Vagina (tissue), 2 donors: ENCODE measurements around the gene PLAC1. TPM values are rescaled to one million over a fixed set of nuclear protein-coding genes. Genes with fewer than 3 reads are reported as not detected.

Experiments used
- DNase-seq, 2 donors: peaks; one replicate each; pipeline ENCODE4 v3.0.0-alpha.2; 2017; ENCODE audit errors: extremely low spot score in 2 of 2
- H3K27ac ChIP-seq: fragments of 200-600 bp; sonication (generic); one replicate; pipeline ENCODE4 v1.5.1; 2019
- H3K27me3 ChIP-seq: fragments of 200-600 bp; sonication (generic); one replicate; pipeline ENCODE4 v1.5.1; 2019
- H3K36me3 ChIP-seq, 2 donors: fragments of 200-600 bp; sonication (generic); one replicate each; pipeline ENCODE4 v1.5.1; 2017 to 2019
- H3K4me1 ChIP-seq: fragments of 200-600 bp; sonication (generic); one replicate; pipeline ENCODE4 v1.5.1; 2019
- H3K4me3 ChIP-seq, 2 donors: fragments of 200-600 bp; sonication (generic); 1 replicate in 1 of 2; 2 replicates in 1 of 2; pipeline ENCODE4 v1.5.1; 2016 to 2019
- H3K9me3 ChIP-seq: fragments of 200-600 bp; sonication (generic); one replicate; pipeline ENCODE4 v1.5.1; 2019
- CTCF ChIP-seq, 3 experiments: fragments of 450-650 bp in 2 of 3; fragments of 200-600 bp in 1 of 3; sonication (generic) in 1 of 3; IDR thresholded peaks; one replicate each; pipeline ENCODE4 v1.5.1; 2017 to 2019; ENCODE audit warnings: antibody characterized with exemption in 3 of 3, mild to moderate bottlenecking in 2 of 3, moderate library complexity in 2 of 3
- POLR2A ChIP-seq, 2 donors: fragments of 450-650 bp; IDR thresholded peaks; one replicate each; pipeline ENCODE4 v1.6.1; 2017; ENCODE audit warnings: antibody characterized with exemption in 2 of 2, mild to moderate bottlenecking in 2 of 2, moderate library complexity in 2 of 2
- POLR2AphosphoS5 ChIP-seq, 2 donors: sonication (generic); formaldehyde crosslinking; IDR thresholded peaks; one replicate each; pipeline ENCODE4 v1.9.0; 2017; ENCODE audit warnings: antibody characterized with exemption in 2 of 2, mild to moderate bottlenecking in 2 of 2, low read depth in 1 of 2; ENCODE audit not compliant: insufficient read depth in 1 of 2
- intact Hi-C: fragments of 100-400 bp; cut with DNase I; formaldehyde crosslinking; loops from one replicate; pipeline ENCODE4 v1.15.1; 2023
- total RNA-seq: library from RNA; depleted of rRNA; stranded (reverse); fragments of >200 nt; gene quantifications from one replicate; pipeline ENCODE4 v1.2.3, GENCODE V29; 2016

The PLAC1 gene
- total RNA-seq, 1 donor from 2014 or later: not detected

DNA sequence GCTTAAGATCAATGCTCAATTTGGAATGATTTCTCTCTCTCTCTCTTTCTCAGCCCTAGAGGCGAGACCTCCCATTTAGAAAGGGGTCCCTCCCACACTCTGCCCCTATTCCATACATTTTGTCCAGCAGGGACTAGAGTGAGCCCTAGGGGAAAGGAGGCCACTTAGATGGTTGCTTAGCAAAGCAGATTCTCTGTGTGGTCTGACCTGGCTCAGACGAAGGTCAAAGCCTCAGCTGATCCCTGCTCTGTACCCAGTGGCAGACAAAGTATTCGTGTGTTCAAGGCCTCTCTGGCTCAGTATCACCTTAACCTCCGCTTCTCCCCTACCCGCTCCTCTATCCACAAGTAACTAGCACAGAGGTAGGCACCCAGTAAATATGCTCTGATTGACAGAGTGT lies 120.0 kb downstream of the PLAC1 start:
- TF ChIP-seq POLR2AphosphoS5 (IDR thresholded peaks at IDR 0.05; ENCODE audit: insufficient read depth in 1 of 2, low read depth in 1 of 2) (no peak), POLR2A (IDR thresholded peaks at IDR 0.05) (no peak), CTCF (IDR thresholded peaks at IDR 0.05) (no peak)
- Histone ChIP-seq H3K4me3 (no peak overlapping the region), H3K4me1 (no peaks in the 10 kb centered on the region), H3K36me3 (no peaks in the 10 kb centered on the region), H3K27ac (no peak overlapping the region), H3K27me3 (no peaks in the 10 kb centered on the region), H3K9me3 (no peaks in the 10 kb centered on the region)
- no peak for DNase-seq
- intact Hi-C loops: no loop called here

GRCh38 chrX:134537179-134537955 lies 120.9 kb downstream of the PLAC1 start:
- H3K27me3 ChIP-seq: no peaks in the 10 kb centered on the region
- intact Hi-C loops: no loop called here

DNA sequence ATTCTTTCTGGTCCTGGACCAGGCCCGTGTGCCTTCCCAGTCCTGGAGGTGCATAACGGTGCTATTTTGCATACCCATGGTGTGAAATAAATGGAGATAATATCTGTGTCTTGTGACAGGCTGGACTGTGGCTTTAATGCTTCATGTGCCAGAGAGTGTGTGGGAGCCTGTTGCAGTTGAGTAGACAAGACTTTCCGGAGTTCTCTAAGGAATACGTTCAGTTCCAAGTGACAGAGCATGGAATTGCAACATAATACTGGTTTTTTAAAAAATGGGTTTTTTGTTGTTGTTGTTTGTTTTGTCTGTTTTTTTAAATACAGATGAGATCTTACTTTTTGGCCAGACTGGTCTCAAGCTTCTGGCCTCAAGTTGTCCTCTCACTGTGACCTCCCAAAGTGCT lies 124.3 kb downstream of the PLAC1 start:
- no peaks in the 10 kb centered on the region for H3K9me3 ChIP-seq
- TF ChIP-seq CTCF (IDR thresholded peaks at IDR 0.05) (no peak), POLR2A (IDR thresholded peaks at IDR 0.05) (no peak), POLR2AphosphoS5 (IDR thresholded peaks at IDR 0.05; ENCODE audit: insufficient read depth in 1 of 2, low read depth in 1 of 2) (no peak)
- H3K27ac ChIP-seq: no peak overlapping the region
- H3K27me3 ChIP-seq: no peaks in the 10 kb centered on the region
- no peaks in the 10 kb centered on the region for H3K36me3 ChIP-seq
- H3K4me1 ChIP-seq: no peaks in the 10 kb centered on the region
- DNase-seq: no peak
- no peak overlapping the region for H3K4me3 ChIP-seq
- intact Hi-C loops: no loop called here

More at GRCh38 chrX:134537179-134537955, 120.9 kb downstream of the PLAC1 start:
- Histone ChIP-seq H3K36me3 (no peaks in the 10 kb centered on the region), H3K9me3 (no peaks in the 10 kb centered on the region), H3K4me3 (no peak overlapping the region), H3K27ac (peak overlapping the region; percentile 9), H3K4me1 (no peaks in the 10 kb centered on the region)
- no peak for DNase-seq
- TF ChIP-seq POLR2AphosphoS5 (IDR thresholded peaks at IDR 0.05; ENCODE audit: insufficient read depth in 1 of 2, low read depth in 1 of 2) (no peak), POLR2A (IDR thresholded peaks at IDR 0.05) (no peak), CTCF (IDR thresholded peaks at IDR 0.05) (no peak)

DNA sequence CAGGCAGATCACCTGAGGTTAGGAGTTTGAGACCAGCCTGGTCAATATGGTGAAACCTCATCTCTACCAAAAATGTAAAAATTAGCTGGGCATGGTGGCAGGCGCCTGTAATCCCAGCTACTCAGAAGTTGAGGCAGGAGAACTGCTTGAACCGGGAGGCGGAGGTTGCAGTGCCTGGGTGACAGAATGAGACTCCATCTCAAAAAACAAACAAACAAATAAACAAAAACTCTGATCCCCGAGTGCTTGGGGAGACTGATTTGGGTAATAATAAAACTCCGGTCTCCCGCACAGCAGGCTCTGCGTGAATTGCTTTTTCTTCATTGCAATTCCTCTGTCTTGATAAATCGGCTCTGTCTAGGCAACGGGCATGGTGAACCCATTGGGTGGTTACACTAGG lies 124.9 kb downstream of the PLAC1 start:
- no peak for DNase-seq
- Histone ChIP-seq H3K27ac (no peak overlapping the region), H3K9me3 (no peaks in the 10 kb centered on the region), H3K4me3 (no peak overlapping the region), H3K27me3 (no peaks in the 10 kb centered on the region), H3K36me3 (no peaks in the 10 kb centered on the region), H3K4me1 (no peaks in the 10 kb centered on the region)
- intact Hi-C loops: no loop called here
- TF ChIP-seq POLR2A (IDR thresholded peaks at IDR 0.05): no peak

- Histone ChIP-seq H3K9me3 (no peaks in the 10 kb centered on the region), H3K27ac (no peak overlapping the region), H3K27me3 (no peaks in the 10 kb centered on the region), H3K4me3 (no peak overlapping the region), H3K4me1 (no peaks in the 10 kb centered on the region), H3K36me3 (no peaks in the 10 kb centered on the region)
- TF ChIP-seq POLR2A (IDR thresholded peaks at IDR 0.05) (no peak), CTCF (IDR thresholded peaks at IDR 0.05) (no peak), POLR2AphosphoS5 (IDR thresholded peaks at IDR 0.05; ENCODE audit: insufficient read depth in 1 of 2, low read depth in 1 of 2) (no peak)
- DNase-seq: peak in 1 of 2 donors; percentile 52
- intact Hi-C loops: no loop called here
Observed at GRCh38 chrX:134530845-134531244, 127.4 kb downstream of the PLAC1 start.
